PFSK-1 (cell line): Measurements from ENCODE around the gene CHIT1.

Source experiments
- FOXP2 ChIP-seq: optimal IDR thresholded peaks from 2 replicates; pipeline ENCODE3; 2011; ENCODE audit warnings: borderline replicate concordance, control low read depth, inconsistent platforms; ENCODE audit not compliant: insufficient read depth; ENCODE audit errors: extremely low read length, extremely low read depth
- POLR2AphosphoS5 ChIP-seq: IDR thresholded peaks from 2 replicates; pipeline ENCODE4 v1.6.1; 2012; ENCODE audit warnings: low read depth, mild to moderate bottlenecking, control low read depth, low read length, moderate library complexity
- SIN3A ChIP-seq: IDR thresholded peaks from 2 replicates; pipeline ENCODE4 v1.6.1; 2012; ENCODE audit warnings: mild to moderate bottlenecking, low read length, moderate library complexity, borderline replicate concordance; ENCODE audit not compliant: insufficient read depth
- TAF1 ChIP-seq: IDR thresholded peaks from 2 replicates; pipeline ENCODE4 v1.6.1; 2012; ENCODE audit warnings: low read length, control low read depth, borderline replicate concordance; ENCODE audit not compliant: insufficient read depth
- TF ChIP-seq, protein P1 (sequence below), 2 experiments: IDR thresholded peaks; 2 replicates each; pipeline versions ENCODE4 v1.6.1 to v1.8.0; 2011 to 2012; ENCODE audit warnings: low read depth in 2 of 2, low read length in 2 of 2, control low read depth in 1 of 2, inconsistent platforms in 1 of 2, mild to moderate bottlenecking in 1 of 2, moderate library complexity in 1 of 2; ENCODE audit not compliant: insufficient read depth in 1 of 2

DNA sequence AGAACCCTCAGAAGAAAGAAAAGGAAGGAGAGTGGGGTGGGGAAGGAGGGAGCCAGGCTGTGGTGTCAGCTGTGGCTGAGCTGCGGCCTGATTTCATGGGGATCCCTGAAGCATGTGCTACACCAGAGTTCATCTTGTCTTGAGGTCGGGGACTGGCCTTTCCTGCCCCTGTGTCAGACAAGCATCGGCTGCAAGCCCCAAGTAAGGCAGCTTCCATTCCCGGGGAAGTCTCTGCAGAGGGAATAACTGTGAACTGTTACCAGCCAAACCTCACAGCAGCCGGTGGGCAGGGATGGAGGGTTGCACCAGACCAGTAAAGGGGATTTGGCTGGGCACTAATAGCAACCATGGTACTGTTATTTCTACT is 40.2 kb upstream of the CHIT1 start:
- TF ChIP-seq POLR2AphosphoS5 (no peak), TAF1 (no peak), FOXP2 (no peak), SIN3A (no peak)
- TF ChIP-seq, protein P1, sequence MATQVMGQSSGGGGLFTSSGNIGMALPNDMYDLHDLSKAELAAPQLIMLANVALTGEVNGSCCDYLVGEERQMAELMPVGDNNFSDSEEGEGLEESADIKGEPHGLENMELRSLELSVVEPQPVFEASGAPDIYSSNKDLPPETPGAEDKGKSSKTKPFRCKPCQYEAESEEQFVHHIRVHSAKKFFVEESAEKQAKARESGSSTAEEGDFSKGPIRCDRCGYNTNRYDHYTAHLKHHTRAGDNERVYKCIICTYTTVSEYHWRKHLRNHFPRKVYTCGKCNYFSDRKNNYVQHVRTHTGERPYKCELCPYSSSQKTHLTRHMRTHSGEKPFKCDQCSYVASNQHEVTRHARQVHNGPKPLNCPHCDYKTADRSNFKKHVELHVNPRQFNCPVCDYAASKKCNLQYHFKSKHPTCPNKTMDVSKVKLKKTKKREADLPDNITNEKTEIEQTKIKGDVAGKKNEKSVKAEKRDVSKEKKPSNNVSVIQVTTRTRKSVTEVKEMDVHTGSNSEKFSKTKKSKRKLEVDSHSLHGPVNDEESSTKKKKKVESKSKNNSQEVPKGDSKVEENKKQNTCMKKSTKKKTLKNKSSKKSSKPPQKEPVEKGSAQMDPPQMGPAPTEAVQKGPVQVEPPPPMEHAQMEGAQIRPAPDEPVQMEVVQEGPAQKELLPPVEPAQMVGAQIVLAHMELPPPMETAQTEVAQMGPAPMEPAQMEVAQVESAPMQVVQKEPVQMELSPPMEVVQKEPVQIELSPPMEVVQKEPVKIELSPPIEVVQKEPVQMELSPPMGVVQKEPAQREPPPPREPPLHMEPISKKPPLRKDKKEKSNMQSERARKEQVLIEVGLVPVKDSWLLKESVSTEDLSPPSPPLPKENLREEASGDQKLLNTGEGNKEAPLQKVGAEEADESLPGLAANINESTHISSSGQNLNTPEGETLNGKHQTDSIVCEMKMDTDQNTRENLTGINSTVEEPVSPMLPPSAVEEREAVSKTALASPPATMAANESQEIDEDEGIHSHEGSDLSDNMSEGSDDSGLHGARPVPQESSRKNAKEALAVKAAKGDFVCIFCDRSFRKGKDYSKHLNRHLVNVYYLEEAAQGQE (IDR thresholded peaks at IDR 0.05; ENCODE audit: insufficient read depth in 1 of 2, low read depth in 2 of 2, low read length in 2 of 2) = no peak
